ENCODE results near the gene PEX14. TPM values are rescaled to one million over a fixed set of nuclear protein-coding genes. Genes with fewer than 3 reads are reported as not detected.

Gene PEX14
- total and polyA plus RNA-seq, 9 of the 15 experiments (the other 6 are each of a cell fraction or from before 2014, with no cell fraction given), result 2.6 to 45.7 (median 22.7) TPM

DNA sequence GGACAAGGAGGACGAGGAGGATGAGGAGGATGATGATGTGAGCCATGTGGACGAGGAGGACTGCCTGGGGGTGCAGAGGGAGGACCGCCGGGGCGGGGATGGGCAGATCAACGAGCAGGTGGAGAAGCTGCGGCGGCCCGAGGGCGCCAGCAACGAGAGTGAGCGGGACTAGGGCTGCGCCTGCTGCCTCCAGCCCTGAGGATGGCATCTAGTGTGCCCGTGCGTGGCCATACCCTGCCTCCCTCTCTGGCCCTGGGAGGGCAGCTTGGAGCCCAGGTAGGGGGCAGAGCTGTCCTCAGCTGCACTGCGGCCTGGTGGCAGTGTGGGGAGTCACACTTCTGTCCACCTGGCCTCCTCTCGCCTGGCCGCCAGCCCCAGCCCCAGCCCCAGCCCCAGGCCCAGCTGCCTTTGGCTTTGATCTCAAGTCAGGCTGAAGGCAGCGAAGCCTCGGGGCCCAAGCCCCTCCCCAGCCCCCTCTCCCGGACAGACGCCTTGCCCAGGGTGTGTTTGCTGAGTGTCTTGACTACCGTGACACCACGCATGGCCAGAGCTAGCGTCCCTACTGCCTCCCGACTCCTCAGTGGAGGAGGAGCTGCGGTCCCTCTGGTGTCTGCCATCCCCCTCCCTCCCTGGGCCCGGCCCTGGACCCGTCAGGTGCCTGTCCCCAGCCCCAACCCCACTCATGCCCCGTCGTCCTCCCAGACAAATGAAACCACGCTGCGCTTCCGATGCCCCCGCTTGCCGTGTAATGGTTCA, 155.2 kb downstream of the PEX14 start (continued):
- TF ChIP-seq, protein P1, sequence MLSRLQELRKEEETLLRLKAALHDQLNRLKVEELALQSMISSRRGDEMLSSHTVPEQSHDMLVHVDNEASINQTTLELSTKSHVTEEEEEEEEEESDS (CRISPR knock-in tag; IDR thresholded peaks at IDR 0.05), result no peak
- TF ChIP-seq, protein P2, sequence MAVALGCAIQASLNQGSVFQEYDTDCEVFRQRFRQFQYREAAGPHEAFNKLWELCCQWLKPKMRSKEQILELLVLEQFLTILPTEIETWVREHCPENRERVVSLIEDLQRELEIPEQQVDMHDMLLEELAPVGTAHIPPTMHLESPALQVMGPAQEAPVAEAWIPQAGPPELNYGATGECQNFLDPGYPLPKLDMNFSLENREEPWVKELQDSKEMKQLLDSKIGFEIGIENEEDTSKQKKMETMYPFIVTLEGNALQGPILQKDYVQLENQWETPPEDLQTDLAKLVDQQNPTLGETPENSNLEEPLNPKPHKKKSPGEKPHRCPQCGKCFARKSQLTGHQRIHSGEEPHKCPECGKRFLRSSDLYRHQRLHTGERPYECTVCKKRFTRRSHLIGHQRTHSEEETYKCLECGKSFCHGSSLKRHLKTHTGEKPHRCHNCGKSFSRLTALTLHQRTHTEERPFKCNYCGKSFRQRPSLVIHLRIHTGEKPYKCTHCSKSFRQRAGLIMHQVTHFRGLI (CRISPR knock-in tag; IDR thresholded peaks at IDR 0.05), result no peak
- TF ChIP-seq, protein P3, sequence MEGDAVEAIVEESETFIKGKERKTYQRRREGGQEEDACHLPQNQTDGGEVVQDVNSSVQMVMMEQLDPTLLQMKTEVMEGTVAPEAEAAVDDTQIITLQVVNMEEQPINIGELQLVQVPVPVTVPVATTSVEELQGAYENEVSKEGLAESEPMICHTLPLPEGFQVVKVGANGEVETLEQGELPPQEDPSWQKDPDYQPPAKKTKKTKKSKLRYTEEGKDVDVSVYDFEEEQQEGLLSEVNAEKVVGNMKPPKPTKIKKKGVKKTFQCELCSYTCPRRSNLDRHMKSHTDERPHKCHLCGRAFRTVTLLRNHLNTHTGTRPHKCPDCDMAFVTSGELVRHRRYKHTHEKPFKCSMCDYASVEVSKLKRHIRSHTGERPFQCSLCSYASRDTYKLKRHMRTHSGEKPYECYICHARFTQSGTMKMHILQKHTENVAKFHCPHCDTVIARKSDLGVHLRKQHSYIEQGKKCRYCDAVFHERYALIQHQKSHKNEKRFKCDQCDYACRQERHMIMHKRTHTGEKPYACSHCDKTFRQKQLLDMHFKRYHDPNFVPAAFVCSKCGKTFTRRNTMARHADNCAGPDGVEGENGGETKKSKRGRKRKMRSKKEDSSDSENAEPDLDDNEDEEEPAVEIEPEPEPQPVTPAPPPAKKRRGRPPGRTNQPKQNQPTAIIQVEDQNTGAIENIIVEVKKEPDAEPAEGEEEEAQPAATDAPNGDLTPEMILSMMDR (IDR thresholded peaks at IDR 0.05 in 2 of 3, conservative IDR thresholded peaks at IDR 0.05 in 1 of 3; ENCODE audit: insufficient read depth in 2 of 3, low read depth in 1 of 3, low read length in 3 of 3), result peak in 2 of 3 experiments; percentile 5 to 33; a peak in 2 of 6 replicates
- TF ChIP-seq RHOXF2B (CRISPR knock-in tag; conservative IDR thresholded peaks at IDR 0.05), result no peak
- TF ChIP-seq OTX1 (CRISPR knock-in tag; IDR thresholded peaks at IDR 0.05), result no peak
- 0 out of 2 replicates have a peak, but pooled peaks have one; percentile 36 for TF ChIP-seq POLR2G (IDR thresholded peaks at IDR 0.05; ENCODE audit: low read depth, low read length)
- TF ChIP-seq, protein P4, sequence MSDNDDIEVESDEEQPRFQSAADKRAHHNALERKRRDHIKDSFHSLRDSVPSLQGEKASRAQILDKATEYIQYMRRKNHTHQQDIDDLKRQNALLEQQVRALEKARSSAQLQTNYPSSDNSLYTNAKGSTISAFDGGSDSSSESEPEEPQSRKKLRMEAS (CRISPR knock-in tag; IDR thresholded peaks at IDR 0.05), result no peak
- TF ChIP-seq ASH1L (IDR thresholded peaks at IDR 0.05; ENCODE audit: borderline replicate concordance, low read depth, partially characterized antibody), result no peak
- TF ChIP-seq HMG20B (CRISPR knock-in tag; IDR thresholded peaks at IDR 0.05), result no peak
- TF ChIP-seq SLC30A9 (CRISPR knock-in tag; IDR thresholded peaks at IDR 0.05), result no peak
